Activated B cell treated with CpG ODN at 0.5 μM for 24 hours (primary cell): ENCODE data around the gene RPA3. TPM values are rescaled to one million over a fixed set of nuclear protein-coding genes. Genes with fewer than 3 reads are reported as not detected.

Source experiments
- ATAC-seq: fragments of 200-7000 bp; cut with Tn5 transposase; one replicate; pipeline ENCODE4 v1.10.0; 2021; ENCODE audit warnings: low read depth, mild to moderate bottlenecking, moderate library complexity
- CTCF ChIA-PET: fragments of 350-600 bp; sonication (Branson Sonifier 250); formaldehyde crosslinking; loops from one replicate; lab custom pipeline; 2021; ENCODE audit warnings: antibody characterized with exemption; lab: Charles Lee
- POLR2A ChIA-PET: fragments of 350-600 bp; sonication (Branson Sonifier 250); formaldehyde crosslinking; loops from one replicate; lab custom pipeline; 2021; ENCODE audit warnings: antibody characterized with exemption; lab: Charles Lee
- DNase-seq: peaks from one replicate; pipeline ENCODE4 v3.0.0; 2022
- H3K27ac Mint-ChIP-seq: one replicate; pipeline ENCODE4 v1.8.0; 2020; ENCODE audit warnings: mixed read lengths
- H3K27me3 Mint-ChIP-seq: one replicate; pipeline ENCODE4 v1.8.0; 2021; ENCODE audit warnings: mixed read lengths
- H3K36me3 Mint-ChIP-seq: one replicate; pipeline ENCODE4 v1.8.0; 2021; ENCODE audit warnings: low read depth, mixed read lengths
- H3K4me1 Mint-ChIP-seq: one replicate; pipeline ENCODE4 v1.8.0; 2021; ENCODE audit warnings: mixed read lengths
- H3K4me3 Mint-ChIP-seq: one replicate; pipeline ENCODE4 v1.8.0; 2020; ENCODE audit warnings: mild to moderate bottlenecking, mixed read lengths
- H3K9me3 Mint-ChIP-seq: one replicate; pipeline ENCODE4 v1.8.0; 2020; ENCODE audit warnings: mixed read lengths
- intact Hi-C: fragments of 100-400 bp; cut with micrococcal nuclease; formaldehyde crosslinking; loops from one replicate; pipeline ENCODE4 v1.15.1; 2024
- total RNA-seq: library from RNA; stranded (reverse); gene quantifications from 2 replicates; pipeline ENCODE4 v1.2.3, GENCODE V29; 2022
- TF ChIP-seq, protein P1 (sequence below): fragments of 200-600 bp; IDR thresholded peaks from one replicate; pipeline ENCODE4 v1.8.0; 2022; ENCODE audit warnings: antibody characterized with exemption, mild to moderate bottlenecking

RPA3 gene
- total RNA-seq, 1 donor from 2014 or later = 64.9 TPM

- ChIA-PET CTCF (no interaction called here), POLR2A (no interaction called here)
- ATAC-seq (no peak), DNase-seq (no peak)
- Mint-ChIP-seq H3K9me3 (no peaks in the 10 kb centered on the region), H3K4me3 (no peak overlapping the region), H3K4me1 (peaks cover 29% of the 10 kb centered on the region), H3K36me3 (peaks cover 2% of the 10 kb centered on the region), H3K27ac (no peak overlapping the region), H3K27me3 (no peaks in the 10 kb centered on the region)
- TF ChIP-seq, protein P1, sequence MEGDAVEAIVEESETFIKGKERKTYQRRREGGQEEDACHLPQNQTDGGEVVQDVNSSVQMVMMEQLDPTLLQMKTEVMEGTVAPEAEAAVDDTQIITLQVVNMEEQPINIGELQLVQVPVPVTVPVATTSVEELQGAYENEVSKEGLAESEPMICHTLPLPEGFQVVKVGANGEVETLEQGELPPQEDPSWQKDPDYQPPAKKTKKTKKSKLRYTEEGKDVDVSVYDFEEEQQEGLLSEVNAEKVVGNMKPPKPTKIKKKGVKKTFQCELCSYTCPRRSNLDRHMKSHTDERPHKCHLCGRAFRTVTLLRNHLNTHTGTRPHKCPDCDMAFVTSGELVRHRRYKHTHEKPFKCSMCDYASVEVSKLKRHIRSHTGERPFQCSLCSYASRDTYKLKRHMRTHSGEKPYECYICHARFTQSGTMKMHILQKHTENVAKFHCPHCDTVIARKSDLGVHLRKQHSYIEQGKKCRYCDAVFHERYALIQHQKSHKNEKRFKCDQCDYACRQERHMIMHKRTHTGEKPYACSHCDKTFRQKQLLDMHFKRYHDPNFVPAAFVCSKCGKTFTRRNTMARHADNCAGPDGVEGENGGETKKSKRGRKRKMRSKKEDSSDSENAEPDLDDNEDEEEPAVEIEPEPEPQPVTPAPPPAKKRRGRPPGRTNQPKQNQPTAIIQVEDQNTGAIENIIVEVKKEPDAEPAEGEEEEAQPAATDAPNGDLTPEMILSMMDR = no peak
- intact Hi-C loops = loop anchor here (5.0 kb wide), 1 partner anchor 35 kb away; no protein-coding TSS in a partner anchor
These were observed 23.8 kb upstream of the RPA3 start for GRCh38 chr7:7742223-7742622.

GRCh38 chr7:7740037-7740355 lies 21.6 kb upstream of the RPA3 start:
- Mint-ChIP-seq H3K4me3 (no peak overlapping the region), H3K27ac (no peak overlapping the region)
- POLR2A ChIA-PET = no interaction called here

GRCh38 chr7:7739204-7740036 lies 21.0 kb upstream of the RPA3 start:
- ATAC-seq = no peak
- no peaks in the 10 kb centered on the region for H3K9me3 Mint-ChIP-seq
- intact Hi-C loops = loop anchor here (5.0 kb wide), 1 partner anchor 32 kb away; no protein-coding TSS in a partner anchor
- no peak overlapping the region for H3K4me3 Mint-ChIP-seq
- ChIA-PET POLR2A (interaction anchor here (0.6 kb wide), 1 partner anchor 230 kb away, joined by 3 read pairs; no protein-coding TSS in a partner anchor), CTCF (no interaction called here)
- TF ChIP-seq, protein P1 = no peak
- no peak overlapping the region for H3K27ac Mint-ChIP-seq
- no peaks in the 10 kb centered on the region for H3K27me3 Mint-ChIP-seq
- H3K36me3 Mint-ChIP-seq = peaks cover 5% of the 10 kb centered on the region
- peaks cover 14% of the 10 kb centered on the region for H3K4me1 Mint-ChIP-seq
- no peak for DNase-seq

More at GRCh38 chr7:7740037-7740355, 21.6 kb upstream of the RPA3 start:
- H3K27me3 Mint-ChIP-seq = no peaks in the 10 kb centered on the region
- H3K36me3 Mint-ChIP-seq = peaks cover 5% of the 10 kb centered on the region
- no peaks in the 10 kb centered on the region for H3K9me3 Mint-ChIP-seq
- TF ChIP-seq, protein P1 = no peak
- peaks cover 13% of the 10 kb centered on the region for H3K4me1 Mint-ChIP-seq
- DNase-seq = no peak
- intact Hi-C loops = loop anchor here (5.0 kb wide), 1 partner anchor 33 kb away; no protein-coding TSS in a partner anchor
- no peak for ATAC-seq
- CTCF ChIA-PET = no interaction called here

DNA sequence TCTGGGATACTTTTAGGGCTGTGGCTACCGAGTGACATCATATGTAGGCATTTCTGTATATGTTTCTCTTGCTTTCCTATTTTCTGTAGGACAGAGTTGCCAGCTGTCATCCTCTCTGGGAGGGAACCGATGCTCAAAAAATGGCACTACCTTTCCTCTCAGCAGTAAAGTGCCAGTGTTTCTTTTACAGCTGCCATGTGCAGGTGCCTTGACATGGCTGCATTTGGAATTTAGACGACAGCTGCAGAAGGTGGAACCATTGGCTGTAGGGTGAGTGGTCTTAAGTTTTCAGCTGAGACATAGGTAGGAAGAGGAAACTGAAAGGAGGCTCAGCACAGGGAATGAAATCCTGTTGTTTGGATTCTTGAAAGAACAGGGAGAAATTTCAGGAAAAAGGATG lies 20.2 kb upstream of the RPA3 start:
- peaks cover 5% of the 10 kb centered on the region for H3K36me3 Mint-ChIP-seq
- no peak overlapping the region for H3K27ac Mint-ChIP-seq
- CTCF ChIA-PET = no interaction called here
- H3K4me1 Mint-ChIP-seq = peaks cover 14% of the 10 kb centered on the region
- ATAC-seq = no peak
- no peak for DNase-seq
- no peak overlapping the region for H3K4me3 Mint-ChIP-seq
- TF ChIP-seq, protein P1 = no peak
- intact Hi-C loops = no loop called here
- H3K27me3 Mint-ChIP-seq = no peaks in the 10 kb centered on the region
- POLR2A ChIA-PET = interaction anchor here (0.5 kb wide), 1 partner anchor 8 kb away, joined by 3 read pairs; no protein-coding TSS in a partner anchor
- no peaks in the 10 kb centered on the region for H3K9me3 Mint-ChIP-seq

- POLR2A ChIA-PET = interaction anchor here (0.5 kb wide), 1 partner anchor 8 kb away, joined by 3 read pairs; no protein-coding TSS in a partner anchor
- CTCF ChIA-PET = no interaction called here
These were observed 19.8 kb upstream of the RPA3 start for GRCh38 chr7:7738177-7738576.

More at GRCh38 chr7:7738177-7738576, 19.8 kb upstream of the RPA3 start:
- ATAC-seq (no peak), DNase-seq (no peak)
- Mint-ChIP-seq H3K4me1 (peaks cover 14% of the 10 kb centered on the region), H3K27ac (no peak overlapping the region), H3K36me3 (peaks cover 5% of the 10 kb centered on the region), H3K9me3 (no peaks in the 10 kb centered on the region), H3K4me3 (no peak overlapping the region), H3K27me3 (no peaks in the 10 kb centered on the region)
- intact Hi-C loops = no loop called here
- TF ChIP-seq, protein P1 = no peak
